Measurements from ENCODE around the gene MLIP.

- TF ChIP-seq CTCF (IDR thresholded peaks at IDR 0.05): no peak
- TF ChIP-seq POLR2A (IDR thresholded peaks at IDR 0.05): no peak
These were observed 111.0 kb downstream of the MLIP start for GRCh38 chr6:54222217-54222616.

Data from body of pancreas (tissue), 4 donors.